KOPT-K1 (cell line): ENCODE data around the gene TMEM161A.
"Not testable (repeated sequence)": the region's sequence is repeated elsewhere in the genome, so short reads cannot be mapped to it uniquely, and the experiment has no call there.

Experiments used
- H3K27ac ChIP-seq: fragments of 200-600 bp; sonication (generic); 2 replicates; pipeline ENCODE4 v1.5.1; 2016; ENCODE audit warnings: antibody characterized with exemption, mild to moderate bottlenecking, low read depth, low read length; ENCODE audit not compliant: poor library complexity, severe bottlenecking
- H3K36me3 ChIP-seq: fragments of 200-600 bp; sonication (generic); 2 replicates; pipeline ENCODE4 v1.5.1; 2017; ENCODE audit warnings: antibody characterized with exemption, mild to moderate bottlenecking, low read length, moderate library complexity; ENCODE audit not compliant: insufficient read depth
- H3K9me3 ChIP-seq: fragments of 200-600 bp; sonication (generic); 2 replicates; pipeline ENCODE4 v1.5.1; 2017; ENCODE audit warnings: antibody characterized with exemption, low read length, mild to moderate bottlenecking; ENCODE audit not compliant: insufficient read depth, poor library complexity, severe bottlenecking

The TMEM161A gene

DNA sequence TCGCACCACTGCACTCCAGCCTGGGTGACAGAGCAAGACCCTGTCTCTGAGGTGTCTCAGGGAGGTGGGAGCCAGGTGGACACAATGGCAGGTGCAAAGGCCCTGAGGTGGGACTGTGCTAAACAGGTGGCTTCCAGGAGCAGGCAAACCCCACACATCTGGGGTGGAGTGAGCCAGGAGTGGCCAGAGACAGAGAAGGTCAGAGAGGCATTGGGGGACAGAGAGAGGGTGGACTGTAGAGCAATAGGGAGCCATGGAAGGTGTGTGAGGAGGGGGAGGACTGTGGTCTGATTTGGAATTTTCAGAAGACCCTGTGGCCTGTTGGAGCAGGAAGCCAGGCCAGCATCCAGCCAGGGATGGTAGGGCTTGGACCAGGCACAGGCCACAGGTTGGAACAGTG lies 27.1 kb upstream of the TMEM161A start:
- H3K36me3 ChIP-seq = no peaks in the 10 kb centered on the region
- H3K9me3 ChIP-seq = no peaks in the 10 kb centered on the region
- H3K27ac ChIP-seq = no peak overlapping the region

DNA sequence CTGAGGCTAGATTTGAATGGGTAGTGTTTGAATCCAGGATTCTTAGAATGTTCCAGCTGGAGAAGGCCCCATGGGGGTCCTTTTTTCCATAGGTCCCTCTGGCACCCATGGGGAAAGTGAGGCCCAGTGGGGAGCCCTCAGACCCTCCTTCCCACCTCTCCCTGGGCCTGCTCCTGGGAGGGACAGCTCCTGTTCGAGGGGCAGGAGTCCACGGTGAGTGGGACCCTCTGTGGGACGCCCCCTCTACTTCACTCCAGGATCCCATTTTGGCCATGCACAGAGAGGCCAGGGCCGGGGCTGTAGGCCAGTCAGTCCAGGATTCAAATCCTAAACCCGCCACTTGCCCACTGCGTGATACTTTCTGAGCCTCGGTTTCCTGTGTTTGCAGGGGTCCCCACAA lies 24.2 kb upstream of the TMEM161A start:
- no peak overlapping the region for H3K27ac ChIP-seq
- H3K9me3 ChIP-seq = no peaks in the 10 kb centered on the region
- H3K36me3 ChIP-seq = no peaks in the 10 kb centered on the region

DNA sequence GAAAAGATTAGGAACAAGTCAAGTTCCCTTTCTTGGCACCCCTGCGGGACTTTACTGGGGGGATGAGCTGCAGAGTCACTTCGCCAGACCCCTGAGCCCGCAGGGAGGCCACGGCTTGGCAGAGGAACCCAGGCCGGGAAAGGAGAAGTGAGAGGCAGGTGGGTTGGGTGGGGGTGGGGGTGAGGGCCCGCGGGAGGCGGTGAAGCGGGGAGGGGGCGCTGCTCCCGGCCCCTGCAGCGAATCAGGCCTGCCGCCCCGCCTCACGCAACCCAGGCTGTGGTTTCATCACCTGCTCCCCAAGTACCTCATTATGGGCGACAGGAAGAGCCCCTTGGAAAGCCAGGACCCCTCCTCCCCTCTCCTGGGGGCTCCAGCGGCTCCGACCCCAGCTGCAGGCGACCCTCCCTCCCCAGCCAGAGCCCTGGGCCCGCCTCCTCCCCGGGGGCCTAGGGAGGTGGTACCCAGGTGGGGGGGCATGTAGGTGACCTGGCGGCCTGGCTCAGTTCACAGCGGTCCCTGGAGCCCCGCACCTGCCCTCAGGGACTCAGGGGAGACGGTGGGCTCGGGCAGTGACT lies 22.3 kb upstream of the TMEM161A start:
- Histone ChIP-seq H3K36me3 (no peaks in the 10 kb centered on the region), H3K9me3 (no peaks in the 10 kb centered on the region), H3K27ac (no peak overlapping the region)

DNA sequence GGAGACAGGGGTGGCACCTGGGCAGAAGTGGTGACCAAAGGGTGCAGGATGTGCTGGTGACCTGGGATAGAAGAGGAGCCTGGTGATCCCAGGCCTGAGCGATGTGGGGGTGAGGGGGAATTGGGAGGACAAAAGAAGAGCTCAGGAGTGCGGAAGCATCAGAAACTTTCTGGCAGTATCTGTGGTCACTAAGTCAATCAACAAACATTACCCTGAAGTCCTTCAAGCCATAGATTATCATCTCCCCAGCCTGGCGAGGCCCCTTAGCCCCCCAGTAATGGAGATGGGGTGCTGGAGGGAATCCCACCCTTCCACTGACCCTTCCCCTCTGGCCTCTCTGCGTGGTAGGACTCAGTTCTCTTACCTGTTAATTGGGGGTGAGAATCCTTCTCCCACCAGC lies 21.3 kb upstream of the TMEM161A start:
- Histone ChIP-seq H3K27ac (no peak overlapping the region), H3K9me3 (no peaks in the 10 kb centered on the region), H3K36me3 (no peaks in the 10 kb centered on the region)

DNA sequence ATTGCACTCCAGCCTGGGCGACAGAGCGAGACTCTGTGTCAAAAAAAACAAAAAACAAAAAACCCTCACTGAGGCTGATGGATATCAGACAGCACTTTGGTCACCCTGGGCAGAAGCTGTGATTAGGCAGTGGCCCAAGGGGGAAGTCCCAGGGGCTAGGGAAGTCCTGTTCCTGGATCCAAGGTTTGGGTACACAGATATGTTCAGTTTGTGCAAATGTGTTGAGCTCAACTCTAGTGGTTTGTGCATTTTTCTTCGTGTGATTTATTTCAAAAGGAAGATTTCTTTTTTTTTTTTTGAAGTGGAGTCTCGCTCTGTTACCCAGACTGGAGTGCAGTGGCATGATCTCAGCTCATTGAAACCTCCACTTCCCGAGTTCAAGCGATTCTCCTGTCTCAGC lies 19.5 kb upstream of the TMEM161A start:
- H3K27ac ChIP-seq = no peak overlapping the region
- no peaks in the 10 kb centered on the region for H3K36me3 ChIP-seq
- H3K9me3 ChIP-seq = no peaks in the 10 kb centered on the region

DNA sequence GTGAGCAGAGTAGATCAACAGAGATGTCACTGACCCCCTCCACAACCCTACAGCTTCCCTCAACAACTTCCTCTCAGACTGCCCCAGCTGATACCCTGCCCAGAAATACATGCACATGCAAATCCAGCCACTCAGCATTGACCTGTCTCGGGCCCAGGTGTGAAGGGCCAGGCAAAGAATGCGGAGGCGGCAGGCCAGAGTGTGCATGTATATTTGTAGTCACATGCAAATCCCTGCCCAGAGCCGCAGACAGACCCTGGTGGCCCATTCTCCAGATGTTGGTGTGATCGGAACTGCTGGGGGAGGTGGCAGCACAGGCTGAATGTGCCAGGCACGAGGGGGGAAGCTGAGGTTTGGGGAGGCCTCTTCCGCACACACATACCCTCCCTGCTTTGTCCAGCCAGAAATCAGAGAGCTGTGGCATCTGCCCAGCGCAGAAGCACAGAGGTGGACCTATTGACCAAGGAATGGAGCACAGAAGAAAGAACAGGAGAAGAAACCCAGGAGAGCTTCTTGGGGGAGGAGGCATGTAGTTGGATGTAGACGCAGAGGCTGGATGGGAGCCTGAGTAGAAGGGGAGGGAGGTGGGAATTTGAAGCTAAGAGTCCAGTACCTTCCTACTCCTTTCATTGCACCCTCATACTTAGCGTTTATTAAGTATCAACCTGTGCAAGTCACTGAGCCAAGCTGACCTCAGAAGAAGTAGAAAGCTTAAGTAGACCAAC lies 17.4 kb upstream of the TMEM161A start:
- H3K27ac ChIP-seq = no peak overlapping the region

DNA sequence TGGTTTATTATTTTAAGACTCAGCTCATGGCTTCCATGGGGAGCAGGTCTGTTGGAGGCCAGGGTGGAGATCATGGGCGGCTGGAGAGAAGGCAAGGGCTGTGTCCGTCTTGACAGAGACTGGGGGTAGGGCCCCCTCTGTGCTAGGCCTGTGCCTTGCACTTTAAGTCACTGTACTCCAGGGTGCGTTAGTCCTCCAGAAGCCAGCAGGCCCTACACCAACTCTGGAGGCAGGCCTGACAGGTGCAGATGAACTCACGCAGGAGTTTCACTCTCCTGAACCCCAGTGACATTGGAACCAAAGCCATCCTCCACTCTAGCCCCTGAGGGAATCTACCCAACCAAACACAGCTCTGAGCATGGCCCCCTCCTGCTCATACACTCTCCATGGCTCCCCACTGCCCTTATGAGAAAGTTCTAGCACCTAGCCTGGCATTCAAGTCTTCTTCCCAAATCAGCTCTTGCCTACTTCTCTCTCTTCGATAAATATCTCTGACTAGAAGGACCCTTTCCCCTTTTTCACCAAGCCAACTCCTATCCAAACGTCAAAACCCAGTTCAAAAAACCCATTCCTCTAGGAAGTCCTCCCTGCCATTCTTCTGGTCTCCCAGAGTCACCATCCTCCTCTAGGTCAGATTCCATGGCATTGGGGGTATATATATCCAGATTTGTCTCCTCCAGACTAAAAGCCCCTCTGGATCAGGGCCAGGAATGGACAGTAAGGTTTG lies 16.7 kb upstream of the TMEM161A start:
- H3K27ac ChIP-seq = no peak overlapping the region
- H3K9me3 ChIP-seq = no peaks in the 10 kb centered on the region
- no peaks in the 10 kb centered on the region for H3K36me3 ChIP-seq

More for the DNA sequence above, 17.4 kb upstream of the TMEM161A start:
- Histone ChIP-seq H3K36me3 (no peaks in the 10 kb centered on the region), H3K9me3 (no peaks in the 10 kb centered on the region)

DNA sequence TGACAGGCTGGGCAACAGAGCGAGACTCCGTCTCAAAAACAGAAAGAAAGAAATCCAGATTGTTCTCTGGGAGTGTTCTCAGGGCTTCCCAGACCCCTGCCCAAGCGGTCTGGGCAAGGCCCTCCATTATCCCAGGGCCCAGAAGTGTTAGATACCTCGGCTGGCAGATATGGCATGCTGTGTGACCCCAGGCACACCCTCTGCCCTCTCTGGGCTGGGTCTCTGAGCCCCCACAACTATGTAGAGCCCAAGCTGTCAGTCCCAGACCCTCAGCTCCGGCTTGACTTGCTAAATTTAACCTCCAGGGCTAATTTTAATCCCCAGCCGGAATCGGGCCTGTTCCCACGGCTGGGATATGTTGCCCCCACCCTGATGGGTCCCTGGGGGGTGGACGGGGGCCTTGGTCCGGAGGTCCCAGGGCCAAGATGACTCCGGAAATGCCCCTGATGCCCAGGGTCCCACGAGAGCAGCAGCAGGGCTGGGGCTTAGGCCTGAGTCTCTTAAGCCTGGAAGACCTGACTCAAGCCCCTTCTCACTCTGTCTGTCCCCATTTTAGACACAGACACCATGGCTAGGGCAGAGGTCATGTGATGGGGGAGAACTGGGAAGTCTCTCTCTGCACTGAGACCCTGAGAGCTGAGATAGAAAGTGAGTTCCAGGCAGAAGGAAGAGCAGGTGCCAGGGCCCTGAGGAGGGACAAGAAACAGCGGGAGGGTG lies 14.5 kb upstream of the TMEM161A start:
- Histone ChIP-seq H3K36me3 (peaks cover 2% of the 10 kb centered on the region; the same call in 1 of the 2 replicates), H3K27ac (no peak overlapping the region), H3K9me3 (no peaks in the 10 kb centered on the region)

DNA sequence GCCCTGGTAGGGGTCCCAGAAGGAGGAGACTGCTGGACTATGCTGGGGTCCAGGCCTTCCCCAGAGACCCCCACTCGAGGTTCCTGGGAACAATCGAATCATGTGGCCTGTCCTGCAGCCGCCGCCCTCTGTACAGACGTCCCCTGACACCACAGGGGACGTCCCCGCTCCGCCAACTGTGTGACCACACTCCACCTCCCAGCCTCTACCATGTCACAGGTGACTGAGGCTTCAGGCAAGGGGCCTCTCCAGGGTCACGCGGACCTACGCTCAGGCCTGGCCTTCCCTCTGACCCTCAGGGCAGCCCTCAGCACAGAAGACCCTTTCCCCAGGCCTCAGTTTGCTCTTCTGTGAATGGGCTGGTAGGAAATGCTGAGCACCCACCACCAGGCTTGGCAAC lies 13.1 kb upstream of the TMEM161A start:
- Histone ChIP-seq H3K9me3 (no peaks in the 10 kb centered on the region), H3K27ac (no peak overlapping the region), H3K36me3 (peaks cover 15% of the 10 kb centered on the region; the same call in 1 of the 2 replicates)

DNA sequence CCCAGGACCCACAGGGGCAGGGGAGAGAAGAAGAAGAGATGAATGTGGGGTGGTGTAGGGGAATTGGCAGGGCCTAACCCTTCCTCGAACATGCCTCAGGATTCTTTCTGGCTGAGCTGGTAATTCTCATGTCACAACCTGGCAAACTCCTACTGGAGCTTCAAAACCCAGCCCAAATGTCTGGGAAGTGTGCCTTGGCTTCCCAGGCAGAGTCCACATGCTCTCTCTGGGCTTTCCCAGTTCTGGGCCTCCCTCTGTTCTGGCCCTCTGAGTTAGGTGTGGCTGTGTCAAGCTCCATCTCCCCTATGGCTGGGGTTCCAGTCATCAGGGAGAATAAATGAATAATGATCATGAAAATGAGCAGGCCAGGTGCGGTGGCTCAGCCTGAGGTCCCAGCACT lies 11.2 kb upstream of the TMEM161A start:
- Histone ChIP-seq H3K36me3 (peaks cover 15% of the 10 kb centered on the region; the same call in 1 of the 2 replicates), H3K27ac (no peak overlapping the region), H3K9me3 (no peaks in the 10 kb centered on the region)

DNA sequence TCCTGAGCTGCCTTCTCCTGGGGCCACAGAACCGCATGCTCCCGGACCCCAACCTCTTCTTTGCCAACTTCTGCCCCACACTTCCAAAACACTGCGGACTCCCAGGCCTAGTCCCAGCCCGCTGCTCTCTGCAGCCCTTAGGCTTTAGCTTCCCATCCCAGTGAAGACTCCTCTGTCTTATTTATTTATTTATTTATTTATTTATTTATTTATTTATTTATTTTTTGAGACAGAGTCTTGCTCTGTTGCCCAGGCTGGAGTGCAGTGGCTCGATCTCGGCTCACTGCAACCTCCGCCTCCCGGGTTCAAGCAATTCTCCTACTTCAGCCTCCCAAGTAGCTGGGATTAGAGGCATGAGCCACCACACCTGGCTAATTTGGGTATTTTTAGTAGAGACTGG lies 10.2 kb upstream of the TMEM161A start:
- H3K36me3 ChIP-seq = peaks cover 15% of the 10 kb centered on the region; the same call in 1 of the 2 replicates
- H3K9me3 ChIP-seq, H3K27ac ChIP-seq: not testable (repeated sequence)

DNA sequence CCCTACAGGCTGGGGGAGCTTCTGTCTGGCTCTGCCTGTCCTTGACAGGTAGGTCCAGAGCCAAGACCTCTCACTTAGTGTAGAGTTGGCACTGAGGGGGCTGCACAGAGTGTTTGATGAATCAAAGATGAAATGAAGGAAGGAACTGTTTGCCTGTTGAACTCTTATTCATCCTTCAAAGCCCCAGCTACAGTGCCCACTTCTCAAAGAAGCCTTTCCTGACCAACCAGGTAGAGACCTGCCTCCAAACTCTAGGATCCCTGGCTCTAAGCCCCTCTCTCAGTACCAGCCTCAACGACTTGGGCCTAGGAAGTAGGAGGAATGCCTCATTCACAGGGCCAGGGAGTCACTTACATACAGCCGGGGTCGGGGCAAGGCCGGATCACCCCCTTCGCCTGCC lies 9.1 kb upstream of the TMEM161A start:
- H3K36me3 ChIP-seq = peaks cover 15% of the 10 kb centered on the region; the same call in 1 of the 2 replicates
- no peaks in the 10 kb centered on the region for H3K9me3 ChIP-seq

DNA sequence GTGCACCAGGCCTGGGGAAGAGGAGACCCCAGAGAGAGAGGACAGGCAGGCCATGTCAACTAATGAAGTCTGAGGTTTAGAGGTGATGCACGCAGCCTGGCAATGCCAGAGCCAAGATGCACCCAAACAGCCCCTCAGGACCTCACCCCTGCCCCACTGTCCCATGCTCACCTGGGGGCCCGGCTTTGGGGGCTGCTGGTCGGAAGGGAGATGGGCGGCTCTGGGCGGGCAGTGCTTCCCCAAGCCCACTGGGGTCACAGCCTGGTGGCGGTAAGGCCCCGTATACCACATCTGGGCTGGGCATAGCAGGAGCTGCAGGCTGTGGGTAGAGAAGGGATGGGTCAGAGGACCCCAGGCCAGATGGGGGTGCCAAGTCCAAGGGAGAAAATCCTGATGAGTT lies 8.6 kb upstream of the TMEM161A start:
- H3K27ac ChIP-seq = no peak overlapping the region
- no peaks in the 10 kb centered on the region for H3K9me3 ChIP-seq
- peaks cover 15% of the 10 kb centered on the region; the same call in 1 of the 2 replicates for H3K36me3 ChIP-seq

More for the DNA sequence above, 9.1 kb upstream of the TMEM161A start:
- no peak overlapping the region for H3K27ac ChIP-seq

DNA sequence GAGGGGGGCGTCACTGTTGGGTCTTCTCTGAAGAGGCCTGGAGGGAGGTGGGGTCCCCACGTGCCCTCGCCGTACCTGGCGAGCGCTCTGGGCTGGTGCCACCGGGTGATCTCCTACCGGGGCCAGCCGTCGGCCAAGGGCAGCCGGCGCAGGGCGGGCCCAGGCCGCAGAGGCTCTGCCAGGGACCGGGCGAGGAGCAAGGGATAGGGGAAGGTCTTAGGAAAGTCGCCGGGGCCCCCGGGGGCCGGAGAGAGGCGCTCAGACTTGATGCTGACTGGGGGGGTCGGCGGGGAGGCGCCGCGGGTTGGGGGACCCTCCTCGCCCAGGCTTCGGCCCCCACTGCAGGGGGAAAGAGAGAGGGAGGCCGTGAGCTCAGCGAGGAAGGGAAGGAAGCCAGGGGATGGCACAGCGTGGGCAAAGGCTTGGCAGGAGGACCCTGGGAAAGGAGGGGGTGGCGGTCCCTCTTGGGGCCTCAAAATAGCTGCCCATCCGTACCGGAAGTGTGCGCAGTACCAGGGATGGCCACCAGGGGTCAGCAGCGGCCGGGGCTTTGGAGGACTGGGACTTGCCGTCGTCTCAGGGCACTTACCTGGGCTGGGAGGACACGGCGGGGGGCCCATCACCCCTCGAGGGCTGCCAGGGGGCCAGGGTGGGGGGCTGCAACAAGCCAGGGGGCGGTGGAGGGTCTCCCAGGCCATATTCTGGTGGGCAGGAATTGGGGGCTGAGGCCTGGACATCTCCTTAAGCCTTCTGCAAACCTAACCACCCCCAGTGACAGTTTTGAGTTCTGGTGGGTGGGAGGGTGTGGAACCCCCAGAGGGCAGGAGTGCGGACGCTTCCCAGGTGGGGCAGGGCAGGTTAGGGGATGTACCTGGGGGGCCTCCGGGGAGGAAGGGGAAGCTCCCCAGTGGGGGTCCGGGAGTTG lies 7.7 kb upstream of the TMEM161A start:
- Histone ChIP-seq H3K9me3 (no peaks in the 10 kb centered on the region), H3K36me3 (peaks cover 15% of the 10 kb centered on the region; the same call in 1 of the 2 replicates), H3K27ac (no peak overlapping the region)
